Astrocyte (in vitro differentiated cells and primary cell): ENCODE measurements around the gene GAS2L1.

Experiments
- CTCF ChIP-seq: IDR thresholded peaks from 2 replicates; pipeline ENCODE4 v1.5.1; 2011; ENCODE audit warnings: low read depth, mild to moderate bottlenecking, inconsistent platforms, low read length, moderate library complexity; ENCODE audit not compliant: insufficient read depth
- EZH2 ChIP-seq: IDR thresholded peaks from 2 replicates; pipeline ENCODE4 v1.6.1; 2012; ENCODE audit warnings: mild to moderate bottlenecking, low read length, inconsistent platforms; ENCODE audit not compliant: insufficient read depth

- TF ChIP-seq CTCF (no peak), EZH2 (no peak)
Measured at GRCh38 chr22:29308791-29309262, 2.4 kb downstream of the GAS2L1 start.
